GM12873 (cell line): ENCODE measurements around the gene CDC40.

Experiments used
- TF ChIP-seq, protein P1 (sequence below): IDR thresholded peaks from 2 replicates; pipeline ENCODE4 v1.5.1; 2012; ENCODE audit warnings: low read depth, mild to moderate bottlenecking, moderate library complexity, low read length, control low read depth; ENCODE audit not compliant: insufficient read depth; ENCODE audit errors: missing control alignments

CDC40 gene

DNA sequence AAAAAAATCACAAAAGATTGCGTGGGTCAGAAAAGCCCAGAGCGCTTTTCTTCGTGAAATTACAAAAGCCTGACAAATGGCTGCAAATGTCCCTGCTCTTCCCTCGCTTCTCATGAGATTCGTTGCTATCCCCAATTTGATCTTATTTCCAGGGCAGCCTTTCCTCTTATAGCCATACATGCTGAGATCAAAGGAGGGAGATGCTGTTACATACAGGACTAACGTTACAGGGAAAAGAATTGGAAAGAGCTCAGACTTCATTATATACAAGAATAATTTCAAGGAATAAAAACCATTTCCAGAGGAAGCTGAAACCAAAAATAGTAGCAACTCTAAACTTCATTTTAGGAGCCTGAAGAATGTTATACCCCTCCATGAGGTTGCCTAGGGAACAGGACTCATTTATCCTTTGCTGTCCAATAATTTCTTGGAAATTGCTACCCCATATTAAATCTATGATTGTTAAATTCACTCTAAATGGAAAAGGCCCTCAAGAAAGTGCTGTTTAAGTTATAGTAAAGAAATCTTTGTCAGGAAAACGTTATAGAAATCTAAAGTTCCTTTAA, 97.0 kb downstream of the CDC40 start:
- TF ChIP-seq, protein P1, sequence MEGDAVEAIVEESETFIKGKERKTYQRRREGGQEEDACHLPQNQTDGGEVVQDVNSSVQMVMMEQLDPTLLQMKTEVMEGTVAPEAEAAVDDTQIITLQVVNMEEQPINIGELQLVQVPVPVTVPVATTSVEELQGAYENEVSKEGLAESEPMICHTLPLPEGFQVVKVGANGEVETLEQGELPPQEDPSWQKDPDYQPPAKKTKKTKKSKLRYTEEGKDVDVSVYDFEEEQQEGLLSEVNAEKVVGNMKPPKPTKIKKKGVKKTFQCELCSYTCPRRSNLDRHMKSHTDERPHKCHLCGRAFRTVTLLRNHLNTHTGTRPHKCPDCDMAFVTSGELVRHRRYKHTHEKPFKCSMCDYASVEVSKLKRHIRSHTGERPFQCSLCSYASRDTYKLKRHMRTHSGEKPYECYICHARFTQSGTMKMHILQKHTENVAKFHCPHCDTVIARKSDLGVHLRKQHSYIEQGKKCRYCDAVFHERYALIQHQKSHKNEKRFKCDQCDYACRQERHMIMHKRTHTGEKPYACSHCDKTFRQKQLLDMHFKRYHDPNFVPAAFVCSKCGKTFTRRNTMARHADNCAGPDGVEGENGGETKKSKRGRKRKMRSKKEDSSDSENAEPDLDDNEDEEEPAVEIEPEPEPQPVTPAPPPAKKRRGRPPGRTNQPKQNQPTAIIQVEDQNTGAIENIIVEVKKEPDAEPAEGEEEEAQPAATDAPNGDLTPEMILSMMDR: no peak
